ENCODE results near the gene TMEM63A. TPM values are rescaled to one million over a fixed set of nuclear protein-coding genes. Genes with fewer than 3 reads are reported as not detected.

TMEM63A gene
- total RNA-seq, 2 experiments from 2014 or later, result 197 to 211 TPM

DNA sequence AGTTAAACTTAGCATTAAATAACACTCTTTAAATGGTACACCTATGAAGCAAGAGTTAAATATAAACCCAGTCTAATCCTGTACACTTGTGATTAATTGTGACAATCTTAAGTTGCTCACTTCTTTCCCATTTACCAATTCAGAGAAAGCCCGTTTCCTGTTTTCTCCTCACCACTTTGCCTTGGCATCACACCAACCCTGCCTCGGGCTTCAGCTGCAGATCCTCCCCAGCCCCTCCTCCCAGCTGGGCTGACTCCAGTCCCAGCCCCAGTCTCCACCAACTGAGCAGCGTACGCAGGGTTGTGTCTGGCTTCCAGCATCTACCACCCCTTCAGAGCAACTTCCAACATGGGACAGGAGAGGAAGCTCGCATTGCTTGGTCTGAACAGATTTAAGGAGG lies 37.7 kb upstream of the TMEM63A start:
- Mint-ChIP-seq H3K27me3 (no peaks in the 10 kb centered on the region), H3K36me3 (ENCODE audit: low read depth) (peaks cover 57% of the 10 kb centered on the region), H3K4me1 (peaks cover 59% of the 10 kb centered on the region), H3K4me3 (peak overlapping the region; percentile 33), H3K9me3 (no peaks in the 10 kb centered on the region), H3K27ac (peak overlapping the region; percentile 77)
- ChIA-PET CTCF (interaction anchor here (0.5 to 1.6 kb wide), 5 partner anchors 8 to 488 kb away, joined by 3 to 4 read pairs (median 4); partner anchors contain the start of genes PARP1, SRP9 and TMEM63A), POLR2A (interaction anchor here (0.8 kb wide), 1 partner anchor 38 kb away, joined by 3 read pairs; no protein-coding TSS in a partner anchor)
- no peak for DNase-seq

- H3K36me3 Mint-ChIP-seq (ENCODE audit: low read depth), result peaks cover 52% of the 10 kb centered on the region
- no peaks in the 10 kb centered on the region for H3K9me3 Mint-ChIP-seq
- H3K4me1 Mint-ChIP-seq, result peaks cover 54% of the 10 kb centered on the region
- ChIA-PET POLR2A (interaction anchor here (0.6 kb wide), 1 partner anchor 223 kb away, joined by 3 read pairs; no protein-coding TSS in a partner anchor), CTCF (interaction anchor here (0.6 to 1.1 kb wide), 3 partner anchors 29 to 473 kb away, joined by 3 to 7 read pairs (median 4); partner anchors contain the start of gene LEFTY1)
- H3K27me3 Mint-ChIP-seq, result no peaks in the 10 kb centered on the region
- no peak for DNase-seq
- no peak overlapping the region for H3K4me3 Mint-ChIP-seq
- peak overlapping the region; percentile 36 for H3K27ac Mint-ChIP-seq
These were observed 36.1 kb upstream of the TMEM63A start for GRCh38 chr1:225918280-225918679.

DNA sequence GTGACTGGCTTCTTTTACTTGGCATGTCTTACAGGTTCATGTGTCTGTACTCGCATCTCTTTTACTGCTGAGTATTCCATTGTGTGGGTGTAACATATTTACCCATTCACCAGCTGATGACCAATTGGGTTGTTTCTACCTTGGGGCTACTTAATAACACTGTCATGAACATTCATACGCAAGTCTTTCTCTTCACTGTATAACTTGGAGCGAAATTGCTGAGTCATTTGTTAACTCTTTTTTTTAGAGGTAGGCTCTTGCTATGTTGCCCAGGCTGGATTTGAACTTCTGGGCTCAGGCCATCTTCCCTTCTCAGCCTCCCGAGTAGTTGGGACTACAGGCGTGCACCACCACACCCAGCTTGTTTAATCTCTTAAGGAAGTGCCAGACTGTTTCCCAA lies 35.4 kb upstream of the TMEM63A start:
- Mint-ChIP-seq H3K9me3 (no peaks in the 10 kb centered on the region), H3K4me3 (no peak overlapping the region), H3K27me3 (no peaks in the 10 kb centered on the region), H3K27ac (peak overlapping the region; percentile 11), H3K4me1 (peaks cover 48% of the 10 kb centered on the region), H3K36me3 (ENCODE audit: low read depth) (peaks cover 48% of the 10 kb centered on the region)
- no peak for DNase-seq
- ChIA-PET CTCF (interaction anchor here (0.6 kb wide), 1 partner anchor 473 kb away, joined by 7 read pairs; no protein-coding TSS in a partner anchor), POLR2A (no interaction called here)

DNA sequence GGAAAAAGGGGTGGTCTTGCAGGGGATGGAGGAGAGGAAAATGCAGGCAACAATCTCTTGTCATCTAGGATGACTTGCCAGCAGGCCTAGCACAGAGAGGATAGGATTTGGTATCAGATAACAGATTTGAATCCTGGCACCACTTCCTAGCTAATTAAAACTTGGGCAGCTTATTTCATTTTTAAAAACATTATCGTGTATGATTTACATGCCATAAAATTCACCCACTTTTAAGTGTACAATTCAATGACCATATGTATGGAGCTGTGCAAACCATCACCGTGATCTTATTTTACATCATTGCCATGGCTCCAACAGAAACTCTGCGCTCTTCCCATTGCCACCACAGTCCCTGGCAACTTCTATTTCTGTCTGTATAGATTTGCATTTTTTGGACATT lies 34.9 kb upstream of the TMEM63A start:
- Mint-ChIP-seq H3K27me3 (no peaks in the 10 kb centered on the region), H3K4me3 (no peak overlapping the region), H3K36me3 (ENCODE audit: low read depth) (peaks cover 45% of the 10 kb centered on the region), H3K9me3 (no peaks in the 10 kb centered on the region), H3K27ac (no peak overlapping the region), H3K4me1 (peaks cover 43% of the 10 kb centered on the region)
- POLR2A ChIA-PET, result no interaction called here
- CTCF ChIA-PET, result no interaction called here
- no peak for DNase-seq

DNA sequence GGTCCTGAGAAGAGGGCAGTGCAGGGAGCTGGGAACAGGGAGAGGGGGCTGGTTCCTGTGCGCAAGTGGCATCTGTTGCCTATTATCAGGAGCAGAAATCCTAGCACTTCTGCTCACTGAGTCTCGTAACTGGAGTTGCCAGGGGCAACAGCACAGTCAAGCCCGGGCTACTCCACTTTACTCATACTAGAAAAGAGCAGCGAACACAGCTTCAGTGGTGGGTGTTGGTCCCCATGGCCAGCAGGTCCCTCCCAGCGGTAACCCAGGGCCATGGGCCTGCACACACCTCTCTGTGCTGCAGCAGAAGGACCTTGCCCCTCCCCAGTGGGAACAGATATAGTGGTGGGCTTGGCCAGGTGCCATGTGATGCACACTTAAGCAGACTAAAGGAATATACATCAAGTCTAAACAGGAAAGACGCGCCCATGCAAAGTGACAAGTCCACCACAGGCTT lies 33.4 kb upstream of the TMEM63A start:
- no peaks in the 10 kb centered on the region for H3K27me3 Mint-ChIP-seq
- H3K9me3 Mint-ChIP-seq, result no peaks in the 10 kb centered on the region
- H3K4me1 Mint-ChIP-seq, result peaks cover 35% of the 10 kb centered on the region
- H3K27ac Mint-ChIP-seq, result no peak overlapping the region
- POLR2A ChIA-PET, result no interaction called here
- H3K36me3 Mint-ChIP-seq (ENCODE audit: low read depth), result peaks cover 41% of the 10 kb centered on the region
- H3K4me3 Mint-ChIP-seq, result no peak overlapping the region
- CTCF ChIA-PET, result interaction anchor here (0.6 kb wide), 1 partner anchor 268 kb away, joined by 3 read pairs; no protein-coding TSS in a partner anchor
- no peak for DNase-seq

GRCh38 chr1:225914947-225915346 lies 32.8 kb upstream of the TMEM63A start:
- Mint-ChIP-seq H3K36me3 (ENCODE audit: low read depth) (peaks cover 35% of the 10 kb centered on the region), H3K4me1 (peaks cover 35% of the 10 kb centered on the region), H3K27ac (no peak overlapping the region), H3K4me3 (no peak overlapping the region), H3K27me3 (no peaks in the 10 kb centered on the region), H3K9me3 (no peaks in the 10 kb centered on the region)
- DNase-seq, result no peak
- CTCF ChIA-PET, result no interaction called here
- POLR2A ChIA-PET, result no interaction called here

DNA sequence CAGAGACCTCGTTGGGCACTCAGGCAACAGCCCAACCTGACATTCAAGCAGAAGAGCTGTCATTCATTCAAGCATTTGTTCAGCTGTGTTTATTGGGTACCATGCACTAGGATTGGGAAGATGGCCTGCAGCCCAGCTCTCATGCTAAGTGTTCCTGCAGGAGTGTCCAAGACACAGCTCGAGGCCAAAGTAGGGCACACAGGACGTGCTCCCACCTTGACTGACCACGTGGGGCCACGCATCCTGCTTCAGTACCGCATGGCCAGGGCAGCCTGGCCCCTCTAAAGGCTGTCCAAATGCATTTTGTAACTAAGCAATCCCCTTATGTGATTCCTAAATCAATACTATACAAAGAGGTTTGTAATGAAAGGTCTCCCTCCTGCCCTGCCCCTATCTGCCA lies 32.2 kb upstream of the TMEM63A start:
- CTCF ChIA-PET, result interaction anchor here (0.9 to 1.1 kb wide), 2 partner anchors 137 to 440 kb away, joined by 3 read pairs; partner anchors contain the start of gene SRP9
- Mint-ChIP-seq H3K9me3 (no peaks in the 10 kb centered on the region), H3K27ac (no peak overlapping the region), H3K36me3 (ENCODE audit: low read depth) (peaks cover 29% of the 10 kb centered on the region), H3K27me3 (no peaks in the 10 kb centered on the region), H3K4me1 (peaks cover 35% of the 10 kb centered on the region), H3K4me3 (no peak overlapping the region)
- POLR2A ChIA-PET, result no interaction called here
- DNase-seq, result no peak

DNA sequence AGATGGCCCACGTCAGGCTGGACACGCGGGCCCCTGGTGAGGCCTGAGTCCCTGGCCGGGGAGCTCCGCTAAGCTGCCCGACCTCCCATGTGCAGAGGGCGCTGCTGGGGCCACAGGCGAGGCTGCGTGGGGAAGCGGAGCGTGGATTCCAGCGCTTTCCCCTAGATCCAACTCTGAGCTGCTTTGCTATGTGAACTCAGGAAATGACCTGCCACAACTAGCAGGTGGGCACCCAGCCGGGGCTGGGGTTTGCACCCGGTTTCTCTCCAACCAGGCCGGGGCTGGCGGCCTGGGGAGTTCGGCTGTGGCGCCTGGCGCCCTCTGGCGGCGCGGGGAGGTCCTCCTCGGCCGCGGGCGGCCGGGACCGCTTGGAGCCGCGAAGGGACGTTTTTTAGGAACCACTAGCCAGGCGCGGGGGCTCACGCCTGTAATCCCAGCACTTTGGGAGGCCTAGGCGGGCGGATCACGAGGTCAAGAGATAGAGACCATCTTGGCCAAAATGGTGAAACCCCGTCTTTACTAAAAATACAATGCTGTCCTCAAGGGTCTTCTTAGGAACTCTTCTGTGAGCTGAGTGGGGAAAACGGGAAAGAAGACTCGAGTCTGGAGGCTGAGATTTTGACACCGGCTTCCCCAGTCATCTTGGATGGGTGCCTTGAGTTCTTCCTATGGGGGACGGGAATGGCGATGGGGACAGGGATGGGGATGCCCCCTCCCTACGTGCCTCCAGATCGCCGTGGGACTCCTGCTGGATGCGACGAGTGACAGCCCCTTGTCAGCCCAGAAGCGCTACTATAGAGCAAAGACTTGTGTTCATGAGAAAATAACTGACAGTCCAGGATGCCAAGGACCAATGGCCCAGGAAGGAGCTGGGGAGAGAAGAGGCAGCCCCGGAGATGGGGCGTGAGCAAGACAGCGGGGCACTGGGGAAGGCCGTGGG lies 29.3 kb upstream of the TMEM63A start:
- DNase-seq, result peak; percentile 67
- POLR2A ChIA-PET, result no interaction called here
- no peak overlapping the region for H3K4me3 Mint-ChIP-seq

GRCh38 chr1:225909477-225909876 lies 27.3 kb upstream of the TMEM63A start:
- no peak overlapping the region for H3K27ac Mint-ChIP-seq
- CTCF ChIA-PET, result interaction anchor here (1.5 to 1.8 kb wide), 2 partner anchors 10 to 435 kb away, joined by 4 to 8 read pairs; no protein-coding TSS in a partner anchor
- peaks cover 27% of the 10 kb centered on the region for H3K4me1 Mint-ChIP-seq
- peaks cover 3% of the 10 kb centered on the region for H3K36me3 Mint-ChIP-seq (ENCODE audit: low read depth)
- peaks cover 2% of the 10 kb centered on the region for H3K27me3 Mint-ChIP-seq
- DNase-seq, result no peak
- no peaks in the 10 kb centered on the region for H3K9me3 Mint-ChIP-seq
- POLR2A ChIA-PET, result no interaction called here
- H3K4me3 Mint-ChIP-seq, result no peak overlapping the region

More for the DNA sequence above, 29.3 kb upstream of the TMEM63A start:
- peaks cover 24% of the 10 kb centered on the region for H3K4me1 Mint-ChIP-seq
- no peak overlapping the region for H3K27ac Mint-ChIP-seq
- peaks cover 6% of the 10 kb centered on the region for H3K36me3 Mint-ChIP-seq (ENCODE audit: low read depth)
- H3K9me3 Mint-ChIP-seq, result no peaks in the 10 kb centered on the region
- H3K27me3 Mint-ChIP-seq, result no peaks in the 10 kb centered on the region
- CTCF ChIA-PET, result interaction anchor here (0.6 to 1.8 kb wide), 14 partner anchors 9 to 884 kb away, joined by 3 to 7 read pairs (median 3); partner anchors contain the start of genes PYCR2, SRP9 and TMEM63A

DNA sequence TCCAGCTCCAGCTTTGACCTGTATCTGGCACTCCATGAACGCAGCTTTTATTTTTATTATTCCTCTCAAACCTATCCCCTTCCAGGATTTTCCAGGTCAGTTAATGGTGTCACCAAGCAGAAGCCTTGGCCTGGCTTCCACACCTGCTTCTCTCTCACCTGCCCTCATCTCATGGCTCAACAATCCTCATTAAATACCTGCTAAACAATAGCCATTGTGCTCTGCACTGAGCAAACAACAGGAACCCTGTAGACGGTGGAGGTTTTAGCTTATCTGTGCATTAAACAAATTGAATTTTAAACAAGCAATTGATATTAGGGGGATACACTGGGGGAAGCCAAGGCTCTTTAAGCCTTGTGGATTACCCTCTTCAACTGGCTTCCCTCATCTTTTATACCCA lies 26.6 kb upstream of the TMEM63A start:
- Mint-ChIP-seq H3K9me3 (no peaks in the 10 kb centered on the region), H3K4me3 (no peak overlapping the region), H3K36me3 (ENCODE audit: low read depth) (peaks cover 3% of the 10 kb centered on the region), H3K4me1 (peaks cover 27% of the 10 kb centered on the region), H3K27me3 (peaks cover 4% of the 10 kb centered on the region), H3K27ac (peak overlapping the region; percentile 61)
- ChIA-PET CTCF (interaction anchor here (1.4 to 1.8 kb wide), 3 partner anchors 10 to 434 kb away, joined by 4 to 8 read pairs (median 4); no protein-coding TSS in a partner anchor), POLR2A (no interaction called here)
- no peak for DNase-seq

GRCh38 chr1:225908013-225908640 lies 25.9 kb upstream of the TMEM63A start:
- ChIA-PET POLR2A (no interaction called here), CTCF (interaction anchor here (1.4 to 1.8 kb wide), 3 partner anchors 9 to 433 kb away, joined by 4 to 8 read pairs (median 4); no protein-coding TSS in a partner anchor)
- H3K27ac Mint-ChIP-seq, result peak overlapping the region; percentile 61
- DNase-seq, result no peak
- H3K27me3 Mint-ChIP-seq, result peaks cover 6% of the 10 kb centered on the region
- no peaks in the 10 kb centered on the region for H3K9me3 Mint-ChIP-seq
- H3K4me3 Mint-ChIP-seq, result no peak overlapping the region
- H3K36me3 Mint-ChIP-seq (ENCODE audit: low read depth), result peaks cover 3% of the 10 kb centered on the region
- H3K4me1 Mint-ChIP-seq, result peaks cover 28% of the 10 kb centered on the region

- CTCF ChIA-PET, result no interaction called here
- Mint-ChIP-seq H3K27me3 (peaks cover 6% of the 10 kb centered on the region), H3K4me1 (peaks cover 28% of the 10 kb centered on the region), H3K27ac (no peak overlapping the region), H3K36me3 (ENCODE audit: low read depth) (peaks cover 3% of the 10 kb centered on the region), H3K4me3 (no peak overlapping the region), H3K9me3 (no peaks in the 10 kb centered on the region)
- POLR2A ChIA-PET, result no interaction called here
- no peak for DNase-seq
These were observed 25.2 kb upstream of the TMEM63A start for GRCh38 chr1:225907341-225907740.
